Astrocyte (in vitro differentiated cells and primary cell): ENCODE measurements around the gene LIPH. TPM values are rescaled to one million over a fixed set of nuclear protein-coding genes. Genes with fewer than 3 reads are reported as not detected.

Experiments used
- DNase-seq: peaks from one replicate; pipeline ENCODE4 v3.0.0-alpha.2; 2010; ENCODE audit warnings: low read depth
- FAIRE-seq: peaks from 2 replicates; lab custom pipeline; 2011; peaks lifted over from hg19 to GRCh38; lab: Jason Lieb, UNC
- H2AFZ ChIP-seq: 2 replicates; pipeline ENCODE4 v1.6.0; 2012; ENCODE audit warnings: low read depth, low read length, inconsistent platforms
- H3K27ac ChIP-seq: 2 replicates; pipeline ENCODE4 v1.5.1; 2011; ENCODE audit warnings: low read depth, low read length, inconsistent platforms
- H3K27me3 ChIP-seq: 2 replicates; pipeline ENCODE4 v1.6.0; 2011; ENCODE audit warnings: low read length, inconsistent platforms; ENCODE audit not compliant: insufficient read depth
- H3K36me3 ChIP-seq: 2 replicates; pipeline ENCODE4 v1.5.1; 2011; ENCODE audit warnings: low read length, inconsistent platforms; ENCODE audit not compliant: insufficient read depth
- H3K4me1 ChIP-seq: 2 replicates; pipeline ENCODE4 v1.5.1; 2011; ENCODE audit warnings: low read length, inconsistent platforms; ENCODE audit not compliant: insufficient read depth
- H3K4me2 ChIP-seq: 2 replicates; pipeline ENCODE4 v1.6.0; 2012; ENCODE audit warnings: low read length, inconsistent platforms
- H3K4me3 ChIP-seq: 2 replicates; pipeline ENCODE4 v1.5.1; 2011; ENCODE audit warnings: low read depth, mild to moderate bottlenecking, low read length, inconsistent platforms; ENCODE audit not compliant: insufficient read depth
- H3K79me2 ChIP-seq: 2 replicates; pipeline ENCODE4 v1.6.0; 2012; ENCODE audit warnings: mild to moderate bottlenecking, low read length, inconsistent platforms; ENCODE audit not compliant: insufficient read depth
- H3K9ac ChIP-seq: 2 replicates; pipeline ENCODE4 v1.6.0; 2012; ENCODE audit warnings: mild to moderate bottlenecking, low read length, inconsistent platforms
- H3K9me3 ChIP-seq: 2 replicates; pipeline ENCODE4 v1.5.1; 2012; ENCODE audit warnings: low read depth, mild to moderate bottlenecking, low read length, inconsistent platforms; ENCODE audit not compliant: insufficient read depth
- H4K20me1 ChIP-seq: 2 replicates; pipeline ENCODE4 v1.6.0; 2012; ENCODE audit warnings: low read length, inconsistent platforms; ENCODE audit not compliant: insufficient read depth
- H3K27ac Mint-ChIP-seq: one replicate; pipeline ENCODE4 v1.8.0; 2021; ENCODE audit warnings: mild to moderate bottlenecking, mixed read lengths; ENCODE audit not compliant: unreplicated experiment
- H3K27me3 Mint-ChIP-seq: one replicate; pipeline ENCODE4 v1.8.0; 2021; ENCODE audit warnings: low read depth, mixed read lengths; ENCODE audit not compliant: unreplicated experiment
- H3K36me3 Mint-ChIP-seq: one replicate; pipeline ENCODE4 v1.8.0; 2021; ENCODE audit warnings: low read depth, mixed read lengths; ENCODE audit not compliant: unreplicated experiment
- H3K4me1 Mint-ChIP-seq: one replicate; pipeline ENCODE4 v1.8.0; 2021; ENCODE audit warnings: low read depth, mixed read lengths; ENCODE audit not compliant: unreplicated experiment
- H3K4me3 Mint-ChIP-seq: one replicate; pipeline ENCODE4 v1.8.0; 2021; ENCODE audit warnings: mild to moderate bottlenecking, moderate library complexity, mixed read lengths; ENCODE audit not compliant: unreplicated experiment
- H3K9me3 Mint-ChIP-seq: one replicate; pipeline ENCODE4 v1.8.0; 2021; ENCODE audit warnings: mild to moderate bottlenecking, mixed read lengths; ENCODE audit not compliant: unreplicated experiment
- CTCF ChIP-seq: IDR thresholded peaks from 2 replicates; pipeline ENCODE4 v1.5.1; 2011; ENCODE audit warnings: low read depth, mild to moderate bottlenecking, inconsistent platforms, low read length, moderate library complexity; ENCODE audit not compliant: insufficient read depth
- EZH2 ChIP-seq: IDR thresholded peaks from 2 replicates; pipeline ENCODE4 v1.6.1; 2012; ENCODE audit warnings: mild to moderate bottlenecking, low read length, inconsistent platforms; ENCODE audit not compliant: insufficient read depth
- total RNA-seq: library from RNA; stranded (reverse); gene quantifications from 2 replicates; pipeline ENCODE4 v1.2.1, GENCODE V29; 2021

Gene LIPH
- total RNA-seq, 1 donor from 2014 or later = 6.4 TPM

GRCh38 chr3:185555860-185556347 lies 3.5 kb upstream of the LIPH start:
- Histone ChIP-seq H4K20me1 (no peaks in the 10 kb centered on the region), H3K9ac (no peak overlapping the region), H3K4me3 (no peak overlapping the region), H2AFZ (no peak overlapping the region), H3K27ac (no peak overlapping the region), H3K9me3 (no peaks in the 10 kb centered on the region), H3K36me3 (no peaks in the 10 kb centered on the region), H3K79me2 (no peaks in the 10 kb centered on the region), H3K27me3 (no peaks in the 10 kb centered on the region), H3K4me2 (no peak overlapping the region), H3K4me1 (peaks cover 12% of the 10 kb centered on the region)
- no peak overlapping the region for H3K27ac Mint-ChIP-seq
- H3K27me3 Mint-ChIP-seq = no peaks in the 10 kb centered on the region
- H3K36me3 Mint-ChIP-seq = no peaks in the 10 kb centered on the region
- no peak for DNase-seq
- peaks cover 9% of the 10 kb centered on the region for H3K4me1 Mint-ChIP-seq
- no peak for FAIRE-seq
- no peak overlapping the region for H3K4me3 Mint-ChIP-seq
- TF ChIP-seq EZH2 (no peak), CTCF (no peak)
- no peaks in the 10 kb centered on the region for H3K9me3 Mint-ChIP-seq

- H3K4me1 Mint-ChIP-seq = peaks cover 9% of the 10 kb centered on the region
- H3K4me3 Mint-ChIP-seq = no peak overlapping the region
- H3K9me3 Mint-ChIP-seq = no peaks in the 10 kb centered on the region
- TF ChIP-seq CTCF = no peak
- no peak for TF ChIP-seq EZH2
- Histone ChIP-seq H3K4me1 (peaks cover 14% of the 10 kb centered on the region), H3K4me3 (no peak overlapping the region), H3K9ac (no peak overlapping the region), H3K27ac (no peak overlapping the region), H3K79me2 (no peaks in the 10 kb centered on the region), H3K4me2 (no peak overlapping the region), H3K9me3 (no peaks in the 10 kb centered on the region), H2AFZ (no peak overlapping the region), H4K20me1 (no peaks in the 10 kb centered on the region), H3K27me3 (no peaks in the 10 kb centered on the region), H3K36me3 (no peaks in the 10 kb centered on the region)
- H3K36me3 Mint-ChIP-seq = no peaks in the 10 kb centered on the region
- peak; percentile 42 for DNase-seq
- no peak for FAIRE-seq
- H3K27me3 Mint-ChIP-seq = no peaks in the 10 kb centered on the region
- H3K27ac Mint-ChIP-seq = no peak overlapping the region
Observed at GRCh38 chr3:185555101-185555501, 2.7 kb upstream of the LIPH start.

- H3K36me3 Mint-ChIP-seq = no peaks in the 10 kb centered on the region
- peaks cover 6% of the 10 kb centered on the region for H3K4me1 Mint-ChIP-seq
- Histone ChIP-seq H3K9me3 (no peaks in the 10 kb centered on the region), H3K4me2 (peak overlapping the region; percentile 1), H3K4me3 (no peak overlapping the region), H3K4me1 (peaks cover 14% of the 10 kb centered on the region), H3K27ac (peak overlapping the region; percentile 56), H4K20me1 (no peaks in the 10 kb centered on the region), H3K79me2 (no peaks in the 10 kb centered on the region), H3K9ac (no peak overlapping the region), H2AFZ (no peak overlapping the region), H3K27me3 (no peaks in the 10 kb centered on the region), H3K36me3 (no peaks in the 10 kb centered on the region)
- H3K27me3 Mint-ChIP-seq = no peaks in the 10 kb centered on the region
- no peaks in the 10 kb centered on the region for H3K9me3 Mint-ChIP-seq
- TF ChIP-seq CTCF = no peak
- no peak for TF ChIP-seq EZH2
- DNase-seq = peak; percentile 45
- H3K27ac Mint-ChIP-seq = no peak overlapping the region
- H3K4me3 Mint-ChIP-seq = no peak overlapping the region
- FAIRE-seq = peak; percentile 39
Observed at GRCh38 chr3:185549651-185550111, 2.7 kb downstream of the LIPH start.
